ENCODE results near the gene NMRK2.
"Not testable (repeated sequence)": the region's sequence is repeated elsewhere in the genome, so short reads cannot be mapped to it uniquely, and the experiment has no call there.

NMRK2 gene

DNA sequence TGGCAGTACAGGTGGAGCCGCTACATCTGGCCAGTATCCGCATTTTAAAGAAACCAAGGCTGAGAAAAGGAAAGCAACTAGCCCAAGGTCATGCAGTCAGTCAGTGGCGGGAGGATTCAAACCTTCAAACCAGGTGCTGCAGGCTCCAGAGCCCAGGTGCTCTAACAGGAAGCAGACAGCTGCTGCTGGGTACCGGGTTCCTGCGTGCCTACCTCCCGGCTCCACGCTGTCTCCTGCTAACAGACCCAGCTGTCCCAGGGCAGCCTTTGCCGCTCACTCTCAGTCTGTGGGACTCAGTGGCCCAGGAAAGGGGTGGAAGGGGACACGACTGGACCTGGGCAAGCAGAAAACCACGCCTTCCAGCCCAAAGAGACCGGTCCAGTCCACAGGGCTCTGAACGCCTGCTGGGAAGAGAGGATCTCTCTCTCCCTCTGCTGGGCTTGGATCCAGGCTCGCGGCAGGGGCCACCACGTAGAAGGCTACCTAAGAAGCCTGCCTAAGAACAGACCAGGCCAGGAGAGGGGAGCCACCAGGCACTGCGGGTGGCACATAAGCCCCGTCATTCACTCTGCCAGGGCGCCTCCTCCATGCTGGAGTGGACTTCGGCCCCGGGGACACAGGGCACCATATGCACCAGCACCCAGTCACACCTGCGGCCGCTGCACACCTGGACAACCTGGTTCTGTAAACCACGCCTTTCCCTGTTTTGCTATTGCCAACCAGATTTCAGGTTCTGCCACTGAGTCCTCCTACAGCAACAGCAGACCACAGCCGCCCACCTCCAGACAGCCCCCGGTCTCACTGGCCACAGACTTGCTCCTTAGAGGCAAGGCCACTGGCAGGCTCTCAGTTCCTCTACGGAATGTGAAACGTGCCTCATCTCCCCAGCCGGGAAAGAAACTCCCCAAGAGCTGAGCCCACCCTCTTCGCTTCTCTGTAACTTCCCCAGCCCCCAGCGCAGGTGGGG is 33.5 kb downstream of the NMRK2 start:
- DNase-seq (ENCODE audit: low read depth), result no peak
- no peak overlapping the region for H3K4me3 ChIP-seq (ENCODE audit: low read depth, low read length)
- TF ChIP-seq, protein P1, sequence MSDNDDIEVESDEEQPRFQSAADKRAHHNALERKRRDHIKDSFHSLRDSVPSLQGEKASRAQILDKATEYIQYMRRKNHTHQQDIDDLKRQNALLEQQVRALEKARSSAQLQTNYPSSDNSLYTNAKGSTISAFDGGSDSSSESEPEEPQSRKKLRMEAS (IDR thresholded peaks at IDR 0.05; ENCODE audit: low read depth, low read length), result no peak
- TF ChIP-seq MYC (IDR thresholded peaks at IDR 0.05; ENCODE audit: low read depth, low read length), result no peak
- TF ChIP-seq, protein P2, sequence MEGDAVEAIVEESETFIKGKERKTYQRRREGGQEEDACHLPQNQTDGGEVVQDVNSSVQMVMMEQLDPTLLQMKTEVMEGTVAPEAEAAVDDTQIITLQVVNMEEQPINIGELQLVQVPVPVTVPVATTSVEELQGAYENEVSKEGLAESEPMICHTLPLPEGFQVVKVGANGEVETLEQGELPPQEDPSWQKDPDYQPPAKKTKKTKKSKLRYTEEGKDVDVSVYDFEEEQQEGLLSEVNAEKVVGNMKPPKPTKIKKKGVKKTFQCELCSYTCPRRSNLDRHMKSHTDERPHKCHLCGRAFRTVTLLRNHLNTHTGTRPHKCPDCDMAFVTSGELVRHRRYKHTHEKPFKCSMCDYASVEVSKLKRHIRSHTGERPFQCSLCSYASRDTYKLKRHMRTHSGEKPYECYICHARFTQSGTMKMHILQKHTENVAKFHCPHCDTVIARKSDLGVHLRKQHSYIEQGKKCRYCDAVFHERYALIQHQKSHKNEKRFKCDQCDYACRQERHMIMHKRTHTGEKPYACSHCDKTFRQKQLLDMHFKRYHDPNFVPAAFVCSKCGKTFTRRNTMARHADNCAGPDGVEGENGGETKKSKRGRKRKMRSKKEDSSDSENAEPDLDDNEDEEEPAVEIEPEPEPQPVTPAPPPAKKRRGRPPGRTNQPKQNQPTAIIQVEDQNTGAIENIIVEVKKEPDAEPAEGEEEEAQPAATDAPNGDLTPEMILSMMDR (IDR thresholded peaks at IDR 0.05; ENCODE audit: low read depth, low read length), result no peak
- TF ChIP-seq POLR2A (IDR thresholded peaks at IDR 0.05; ENCODE audit: extremely low read depth, insufficient read length), result no peak

DNA sequence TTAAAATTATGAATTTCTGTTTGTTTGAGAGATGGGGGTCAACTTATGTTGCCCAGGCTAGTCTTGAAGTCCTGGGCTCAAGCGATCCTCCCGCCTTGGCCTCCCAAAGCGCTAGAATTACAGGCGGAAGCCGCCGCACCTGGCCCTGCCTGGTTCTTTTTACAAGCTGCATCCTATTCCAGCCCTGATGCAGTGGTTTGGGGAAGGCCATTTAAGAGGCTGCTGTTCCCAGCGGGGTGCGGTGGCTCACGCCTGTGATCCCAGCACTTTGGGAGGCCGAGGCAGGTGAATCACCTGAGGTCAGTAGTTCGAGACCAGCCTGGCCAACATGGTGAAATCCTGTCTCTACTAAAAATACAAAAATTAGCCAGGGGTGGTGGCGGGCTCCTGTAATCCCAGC is 35.1 kb downstream of the NMRK2 start:
- DNase-seq (ENCODE audit: low read depth); H3K4me3 ChIP-seq (ENCODE audit: low read depth, low read length): not testable (repeated sequence)

DNA sequence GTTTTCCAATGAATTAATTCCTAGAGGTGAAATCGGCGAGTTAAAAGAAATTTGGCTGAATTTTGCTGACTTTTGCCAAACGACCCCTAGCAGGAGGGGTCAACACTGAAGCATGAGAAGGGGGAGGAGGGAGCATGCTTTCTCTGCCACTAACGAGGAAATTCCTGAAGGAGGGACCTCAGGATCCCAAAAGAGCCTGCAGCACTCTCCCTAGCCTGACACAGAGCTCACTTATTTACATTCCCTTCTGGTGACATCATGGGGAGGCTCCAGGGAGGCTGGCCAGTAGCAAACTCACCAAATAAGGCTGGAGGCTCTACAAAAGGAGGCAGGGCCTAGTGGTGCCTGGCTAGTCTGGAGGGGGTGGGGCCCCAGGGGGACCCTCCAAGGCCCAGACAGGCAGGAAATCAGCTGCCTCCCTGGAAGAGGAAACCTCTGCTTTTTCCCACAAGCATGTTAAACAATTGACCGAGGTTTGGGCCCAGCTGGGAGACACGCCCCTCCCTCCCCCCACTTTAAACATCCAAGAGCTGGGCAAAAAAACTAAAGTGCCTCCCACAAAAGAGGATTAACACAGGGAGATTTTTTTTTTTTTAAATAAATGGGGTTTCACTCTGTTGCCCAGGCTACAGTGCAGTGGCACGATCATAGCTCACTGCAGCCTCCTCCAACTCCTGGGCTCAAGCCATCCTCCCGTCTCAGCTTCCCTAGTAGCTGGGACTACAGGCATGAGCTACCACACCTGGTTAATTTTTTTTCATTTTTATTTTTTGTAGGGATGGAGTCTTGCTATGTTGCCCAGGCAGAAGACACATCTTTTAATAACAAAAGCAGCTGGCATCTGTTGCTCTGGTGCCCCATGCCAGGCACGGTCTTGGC is 35.9 kb downstream of the NMRK2 start:
- DNase-seq (ENCODE audit: low read depth), result peak; percentile 16
- TF ChIP-seq MYC (IDR thresholded peaks at IDR 0.05; ENCODE audit: low read depth, low read length), result no peak
- H3K4me3 ChIP-seq (ENCODE audit: low read depth, low read length), result no peak overlapping the region

DNA sequence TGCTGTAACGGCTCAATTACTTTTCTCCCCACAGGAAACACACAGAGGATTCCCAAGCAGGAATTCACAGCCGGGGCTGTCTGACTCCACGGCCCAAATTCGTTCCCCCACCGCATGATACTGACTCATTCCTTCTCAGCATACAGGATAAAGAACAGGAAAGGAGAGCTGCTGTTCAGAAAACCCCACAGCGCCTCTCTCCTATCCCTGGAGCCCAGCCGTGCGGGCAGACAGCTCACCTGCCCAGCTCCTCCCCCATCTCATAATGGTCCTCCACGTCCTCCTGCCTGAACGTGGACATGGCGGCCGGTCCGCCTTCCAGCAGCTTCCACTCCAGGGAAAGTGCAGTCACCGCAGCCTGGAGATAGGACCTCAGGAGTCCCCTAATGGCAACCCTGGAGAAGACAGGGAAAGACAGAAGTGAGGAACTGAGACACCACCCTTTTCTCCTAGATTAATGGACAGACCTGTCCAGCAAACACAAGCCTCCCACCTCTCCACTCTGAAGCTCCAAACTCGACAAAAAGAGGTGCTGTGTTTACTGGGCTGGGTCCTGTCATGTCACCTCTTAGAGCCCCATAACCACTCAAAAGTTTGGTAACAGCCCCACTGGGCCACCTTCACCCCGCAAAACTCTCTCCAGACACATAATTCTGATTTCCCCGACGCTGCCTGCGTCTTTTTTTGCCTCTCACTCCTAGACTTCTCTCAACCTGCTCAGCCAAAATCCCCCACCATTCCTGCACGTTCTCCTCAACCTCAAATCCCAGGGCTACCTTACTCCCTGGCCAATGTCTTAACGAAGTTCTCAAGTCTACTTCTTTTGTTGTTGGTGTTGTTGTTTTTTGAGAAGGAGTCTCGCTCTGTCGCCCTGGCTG is 36.8 kb downstream of the NMRK2 start:
- TF ChIP-seq, protein P2 (IDR thresholded peaks at IDR 0.05; ENCODE audit: low read depth, low read length), result no peak
- TF ChIP-seq, protein P1 (IDR thresholded peaks at IDR 0.05; ENCODE audit: low read depth, low read length), result no peak
- TF ChIP-seq MYC (IDR thresholded peaks at IDR 0.05; ENCODE audit: low read depth, low read length) (no peak), POLR2A (IDR thresholded peaks at IDR 0.05; ENCODE audit: extremely low read depth, insufficient read length) (no peak)
- H3K4me3 ChIP-seq (ENCODE audit: low read depth, low read length), result peak overlapping the region; percentile 58
- DNase-seq (ENCODE audit: low read depth), result no peak

DNA sequence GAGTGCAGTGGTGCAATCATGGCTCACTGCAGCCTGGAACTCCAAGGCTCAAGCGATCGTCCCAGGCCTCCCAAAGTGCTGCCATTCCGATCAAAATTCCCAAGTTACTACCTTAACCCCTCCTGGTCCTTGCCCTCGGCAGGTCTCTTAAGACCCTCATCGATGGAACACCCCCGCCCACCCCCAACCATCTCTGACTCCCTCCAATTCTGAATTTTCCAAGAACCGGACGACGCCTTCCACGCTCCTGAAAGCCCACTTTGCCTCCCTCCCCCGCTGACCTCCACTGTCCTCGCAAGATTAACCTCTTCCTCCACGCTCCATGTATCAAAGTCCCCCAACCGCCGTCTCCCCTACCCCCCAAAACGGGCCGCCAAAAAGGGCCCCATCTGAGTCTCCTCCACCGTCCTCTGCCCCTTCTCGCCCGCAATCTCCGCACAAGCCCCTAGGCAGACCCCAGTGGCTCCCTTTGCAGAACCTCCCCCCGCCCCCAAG is 37.5 kb downstream of the NMRK2 start:
- peak overlapping the region; percentile 58 for H3K4me3 ChIP-seq (ENCODE audit: low read depth, low read length)
- TF ChIP-seq, protein P2 (IDR thresholded peaks at IDR 0.05; ENCODE audit: low read depth, low read length), result no peak
- TF ChIP-seq, protein P1 (IDR thresholded peaks at IDR 0.05; ENCODE audit: low read depth, low read length), result no peak
- no peak for TF ChIP-seq MYC (IDR thresholded peaks at IDR 0.05; ENCODE audit: low read depth, low read length)
- no peak for TF ChIP-seq POLR2A (IDR thresholded peaks at IDR 0.05; ENCODE audit: extremely low read depth, insufficient read length)
- no peak for DNase-seq (ENCODE audit: low read depth)

DNA sequence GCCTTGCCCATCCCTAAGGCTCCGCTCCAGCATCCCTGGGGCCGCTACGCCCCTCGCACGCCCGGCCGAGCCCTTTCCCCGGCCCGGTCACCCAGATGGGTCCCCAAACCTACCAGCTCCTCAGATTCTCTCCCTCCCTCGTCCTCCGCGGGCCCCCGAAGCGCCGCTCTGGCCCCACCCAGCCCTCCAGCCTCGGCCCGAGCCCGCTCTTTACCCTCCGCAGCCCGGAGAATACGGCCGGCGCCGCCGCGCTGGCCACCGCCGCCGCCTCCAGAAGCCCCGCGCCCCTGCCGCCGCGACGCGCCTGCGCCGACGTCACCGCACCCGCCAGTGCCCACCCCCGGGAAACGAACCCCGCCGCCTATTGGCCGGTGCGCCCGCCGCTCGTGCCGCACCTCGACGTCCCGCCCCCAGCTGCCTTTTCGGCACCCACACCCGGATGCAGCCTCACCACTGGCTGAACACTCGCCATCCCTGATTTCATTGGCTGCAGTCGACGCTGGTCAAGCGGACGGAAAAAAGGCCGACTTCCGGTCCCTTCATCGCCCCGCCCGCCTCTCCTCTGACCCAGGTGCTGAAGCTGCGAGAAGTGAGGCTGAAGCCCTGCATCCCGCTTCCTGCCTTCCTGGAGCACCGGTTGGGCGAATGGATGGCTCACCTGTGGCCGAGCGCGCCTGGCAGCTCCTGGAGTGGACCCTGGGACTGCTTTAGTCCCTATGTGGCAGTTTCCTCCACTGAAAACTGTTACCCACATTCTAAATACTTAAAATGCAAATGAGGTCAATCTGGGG is 38.1 kb downstream of the NMRK2 start, which contains the start of gene DAPK3:
Gene DAPK3, minus strand, starts transcription at position 292 of the 791 bp plus-strand sequence. CDS start 1,364 bp downstream, outside the sequence.
- peak; percentile 94 for DNase-seq (ENCODE audit: low read depth)
- peak within 1 kb of the TSS; percentile 58 for H3K4me3 ChIP-seq (ENCODE audit: low read depth, low read length)
- TF ChIP-seq, protein P1 (IDR thresholded peaks at IDR 0.05; ENCODE audit: low read depth, low read length), result no peak
- TF ChIP-seq, protein P2 (IDR thresholded peaks at IDR 0.05; ENCODE audit: low read depth, low read length), result no peak
- TF ChIP-seq POLR2A (IDR thresholded peaks at IDR 0.05; ENCODE audit: extremely low read depth, insufficient read length), result peak; percentile 31
